Stimulated activated CD8-positive, alpha-beta memory T cell treated with anti-CD3 and anti-CD28 coated beads, Interleukin-4, amount 100 ng/mL, for 48 hours (primary cell): ENCODE measurements around the gene ABHD12.
"Not testable (repeated sequence)": the region's sequence is repeated elsewhere in the genome, so short reads cannot be mapped to it uniquely, and the experiment has no call there.

Source experiments
- DNase-seq: peaks from one replicate; pipeline ENCODE4 v3.0.0-alpha.2; 2020

The ABHD12 gene

DNA sequence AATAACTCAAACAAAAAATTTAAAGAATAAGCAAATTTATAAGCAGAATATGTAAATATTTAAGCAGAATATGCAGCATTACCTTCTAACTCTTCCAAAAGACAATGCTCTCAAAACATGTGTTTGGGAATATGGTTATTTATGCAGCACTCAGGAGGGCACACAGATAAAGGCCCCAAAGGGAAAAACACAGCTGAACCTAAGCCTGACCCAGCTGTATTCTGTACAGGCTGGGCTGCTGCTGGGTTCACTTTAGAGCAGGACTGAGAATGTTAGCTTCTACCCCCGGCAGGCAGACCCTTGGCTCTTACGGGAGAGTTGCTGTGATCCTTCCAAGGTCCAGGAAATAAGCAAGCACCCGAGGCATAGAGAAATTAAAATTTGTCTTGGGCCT, 37.3 kb downstream of the ABHD12 start:
- DNase-seq: no peak

DNA sequence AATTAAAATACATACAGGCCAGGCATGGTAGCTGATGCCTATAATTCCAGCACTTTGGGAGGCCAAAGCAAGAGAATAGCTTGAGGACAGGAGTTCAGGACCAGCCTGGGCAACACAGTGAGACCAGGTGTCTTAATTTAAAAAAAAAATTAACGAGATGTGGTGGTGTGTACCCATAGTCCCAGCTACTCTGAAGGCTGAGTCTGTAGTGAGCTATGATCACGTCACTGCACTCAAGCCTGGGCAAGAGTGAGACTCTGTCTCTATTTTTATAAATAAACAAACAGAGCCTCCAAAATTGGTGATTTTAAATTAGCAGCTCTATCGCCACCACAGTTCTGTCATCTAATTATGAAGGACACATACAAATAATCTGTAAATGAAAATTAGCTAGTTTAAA, 37.9 kb downstream of the ABHD12 start:
- no peak for DNase-seq

DNA sequence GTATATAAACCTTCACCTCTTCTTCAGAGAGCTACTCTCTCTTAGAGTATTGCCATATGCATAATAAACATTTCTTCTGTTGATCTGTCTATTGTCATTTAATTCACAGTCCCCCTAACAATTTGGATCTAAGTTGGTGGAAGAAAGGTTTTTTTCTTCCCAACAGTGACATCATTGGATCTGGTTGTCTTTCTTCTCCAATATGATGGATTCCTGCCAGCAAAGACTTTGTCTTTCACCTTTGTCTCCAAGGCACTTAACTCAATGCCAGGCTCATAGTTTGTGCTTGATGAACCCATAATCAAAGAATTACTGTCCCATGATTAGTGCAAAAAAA, 39.6 kb downstream of the ABHD12 start:
- DNase-seq: no peak

DNA sequence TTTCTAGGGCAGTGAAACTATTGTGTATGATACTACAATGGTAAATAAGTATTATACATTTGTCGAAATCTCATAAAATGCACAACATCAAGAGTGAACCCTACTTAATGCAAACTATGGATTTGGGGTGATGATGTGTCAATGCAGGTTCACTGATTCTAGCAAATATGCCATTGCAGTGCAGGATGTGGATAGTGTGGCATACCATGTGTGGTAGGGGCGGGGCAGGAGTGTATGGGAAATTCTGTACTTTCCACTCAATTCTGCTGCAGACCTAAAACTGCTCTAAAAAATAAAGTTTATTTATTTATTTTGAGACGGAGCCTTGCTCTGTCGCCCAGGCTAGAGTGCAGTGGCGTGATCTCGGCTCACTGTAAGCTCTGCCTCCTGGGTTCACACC, 44.3 kb downstream of the ABHD12 start:
- no peak for DNase-seq

DNA sequence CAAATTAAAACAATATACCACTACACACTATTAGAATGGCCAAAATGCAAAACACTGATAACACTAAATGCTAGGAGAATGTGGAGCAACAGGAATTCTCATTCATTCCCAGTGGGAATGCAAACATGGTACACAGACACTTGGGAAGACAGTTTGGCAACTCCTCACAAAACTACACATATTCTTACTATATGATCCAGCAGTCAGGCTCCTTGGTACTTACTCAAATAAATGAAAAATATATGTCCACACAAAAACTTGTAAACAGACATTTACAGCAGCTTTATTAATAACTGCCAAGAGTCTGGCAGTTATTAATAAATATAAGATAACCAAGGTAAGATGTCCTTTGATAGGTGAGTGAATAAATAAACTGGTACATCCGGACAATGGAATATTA, 44.9 kb downstream of the ABHD12 start:
- DNase-seq: no peak

DNA sequence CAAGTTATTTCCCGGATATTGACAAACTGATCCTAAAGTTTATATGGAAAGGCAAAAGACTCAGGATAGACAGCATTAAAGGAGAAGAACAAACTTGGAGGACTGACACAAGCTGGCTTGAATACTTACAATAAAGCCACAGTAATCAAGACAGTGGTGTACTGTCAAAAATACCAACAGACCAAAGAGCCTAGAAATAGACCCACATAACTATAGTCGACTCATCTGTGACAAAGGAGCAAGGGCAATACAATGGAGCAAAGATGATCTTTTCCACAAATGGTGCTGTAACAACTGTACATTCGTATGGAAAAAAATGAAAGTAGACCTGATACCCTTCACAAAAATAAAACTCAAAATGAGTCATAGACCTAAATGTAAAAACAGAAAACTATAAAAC, 46.0 kb downstream of the ABHD12 start:
- no peak for DNase-seq

DNA sequence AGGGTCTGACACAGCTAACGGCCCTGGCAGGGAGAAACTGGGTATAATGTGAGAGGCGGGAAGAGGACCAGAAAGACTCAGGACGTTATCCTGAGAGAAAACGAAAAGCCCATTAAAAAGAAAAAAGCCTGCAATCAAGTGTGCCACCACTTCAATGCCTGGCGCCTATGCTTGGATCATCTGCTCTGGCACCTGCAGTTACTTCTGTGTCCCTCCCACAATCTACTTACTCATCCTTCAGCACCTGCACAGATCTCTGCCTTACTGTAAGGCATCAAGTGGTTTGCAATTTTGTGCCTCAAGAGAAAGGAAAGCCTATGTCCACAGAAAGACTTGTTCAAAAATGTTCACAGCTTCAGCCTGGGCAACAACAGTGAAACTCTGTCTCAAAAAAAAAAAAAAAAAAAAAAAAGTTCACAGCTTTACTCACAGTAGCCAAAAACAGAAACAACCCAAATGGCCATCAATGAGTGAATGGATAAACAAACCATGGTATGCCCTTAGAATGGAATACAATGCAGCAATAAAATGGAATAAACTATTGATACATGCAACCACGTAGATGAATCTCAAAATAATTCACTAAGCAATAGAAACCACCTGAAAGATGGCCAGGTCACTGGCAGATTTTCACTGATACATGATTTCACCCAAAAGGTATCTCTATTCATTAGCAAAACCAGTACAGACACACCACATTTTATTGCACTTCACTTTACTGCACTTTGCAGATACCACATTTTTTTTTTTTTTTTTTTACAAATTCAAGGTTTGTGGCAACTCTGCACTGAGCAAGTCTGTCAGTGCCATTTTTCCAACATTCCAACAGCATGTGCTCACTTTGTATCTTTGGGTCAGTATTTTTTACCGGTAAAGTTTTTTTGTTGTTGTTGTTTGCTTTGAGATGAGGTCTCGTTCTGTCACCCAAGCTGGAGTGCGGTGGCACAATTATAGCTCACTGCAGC, 48.6 kb downstream of the ABHD12 start:
- no peak for DNase-seq

DNA sequence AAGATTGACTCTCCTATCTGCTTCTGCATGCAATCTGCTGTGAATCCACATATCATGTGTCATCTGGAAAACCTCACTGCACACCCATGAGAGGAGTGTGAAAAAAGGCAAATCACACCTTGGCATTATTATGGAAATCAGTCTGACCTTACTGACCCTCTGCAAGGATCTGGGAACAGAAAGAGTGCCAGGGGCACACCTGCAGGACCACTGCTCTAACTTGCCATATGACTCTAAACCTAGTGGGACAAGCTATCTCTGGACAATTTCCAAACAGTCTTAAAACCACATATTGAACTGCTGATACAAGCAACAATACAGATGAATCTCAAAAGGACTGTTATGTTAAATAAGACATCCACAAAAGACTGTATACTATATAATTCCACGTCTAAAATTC, 50.3 kb downstream of the ABHD12 start:
- no peak for DNase-seq

DNA sequence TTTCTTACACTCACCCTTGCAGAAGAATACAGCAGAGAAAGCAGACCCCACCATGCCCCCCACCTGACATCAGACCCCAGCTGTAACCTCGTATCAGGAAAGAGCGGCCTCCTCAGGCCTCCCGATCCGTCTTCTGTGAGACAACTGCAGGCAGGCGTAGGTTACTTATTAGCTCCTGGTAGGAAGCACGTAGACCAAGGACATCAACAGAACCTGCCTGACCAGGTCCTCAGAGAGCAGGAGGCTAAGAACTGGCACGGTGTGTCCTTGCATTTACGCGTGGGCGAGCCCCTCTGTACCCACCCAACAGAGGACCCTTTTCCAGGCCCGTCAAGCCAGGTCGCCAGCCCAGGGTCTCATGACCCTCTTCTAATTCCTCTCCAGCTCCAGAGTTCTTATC, 51.0 kb downstream of the ABHD12 start:
- no peak for DNase-seq

DNA sequence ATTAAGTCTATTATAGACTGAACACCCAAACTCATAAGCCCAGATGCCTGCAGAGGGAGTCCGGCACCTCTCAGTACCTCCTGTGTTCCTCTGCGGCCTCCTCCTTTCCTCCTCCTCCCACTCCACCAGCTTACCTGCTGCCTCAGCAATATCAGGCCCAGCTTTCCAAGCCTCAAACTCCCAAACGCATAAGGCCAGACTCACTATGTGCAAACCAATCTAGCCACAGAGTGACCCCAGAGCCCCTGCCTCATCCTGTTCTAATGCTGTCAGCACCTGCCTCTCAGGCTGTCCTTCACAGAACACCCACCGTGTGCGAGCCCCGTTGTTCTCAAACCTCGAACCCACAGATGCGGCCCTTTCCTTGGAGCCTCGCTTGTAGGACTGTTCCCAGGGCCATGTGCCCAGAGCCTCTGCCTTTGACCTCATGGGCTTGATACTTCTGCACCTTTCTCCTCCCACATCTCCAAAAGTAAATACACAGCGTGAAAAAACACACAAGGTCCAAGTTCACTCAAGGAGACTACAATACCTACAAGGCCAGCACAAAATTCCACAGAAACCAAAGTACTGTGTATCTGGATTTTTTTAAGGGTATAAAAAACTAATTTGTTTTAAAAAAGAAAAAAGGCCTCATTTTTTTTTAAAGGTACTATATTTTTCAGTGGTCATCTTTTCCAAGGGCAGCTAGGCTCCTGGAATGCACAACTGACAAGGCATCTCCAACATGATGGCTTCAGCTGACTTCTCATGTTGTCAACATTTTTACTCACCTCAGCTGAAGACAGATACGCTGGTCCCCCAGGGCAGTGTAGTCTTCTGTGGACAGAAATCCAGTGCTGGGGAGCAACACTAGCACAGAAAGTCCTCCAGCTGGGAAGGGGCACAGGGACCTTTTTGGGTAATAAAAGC, 52.3 kb downstream of the ABHD12 start:
- DNase-seq: no peak

DNA sequence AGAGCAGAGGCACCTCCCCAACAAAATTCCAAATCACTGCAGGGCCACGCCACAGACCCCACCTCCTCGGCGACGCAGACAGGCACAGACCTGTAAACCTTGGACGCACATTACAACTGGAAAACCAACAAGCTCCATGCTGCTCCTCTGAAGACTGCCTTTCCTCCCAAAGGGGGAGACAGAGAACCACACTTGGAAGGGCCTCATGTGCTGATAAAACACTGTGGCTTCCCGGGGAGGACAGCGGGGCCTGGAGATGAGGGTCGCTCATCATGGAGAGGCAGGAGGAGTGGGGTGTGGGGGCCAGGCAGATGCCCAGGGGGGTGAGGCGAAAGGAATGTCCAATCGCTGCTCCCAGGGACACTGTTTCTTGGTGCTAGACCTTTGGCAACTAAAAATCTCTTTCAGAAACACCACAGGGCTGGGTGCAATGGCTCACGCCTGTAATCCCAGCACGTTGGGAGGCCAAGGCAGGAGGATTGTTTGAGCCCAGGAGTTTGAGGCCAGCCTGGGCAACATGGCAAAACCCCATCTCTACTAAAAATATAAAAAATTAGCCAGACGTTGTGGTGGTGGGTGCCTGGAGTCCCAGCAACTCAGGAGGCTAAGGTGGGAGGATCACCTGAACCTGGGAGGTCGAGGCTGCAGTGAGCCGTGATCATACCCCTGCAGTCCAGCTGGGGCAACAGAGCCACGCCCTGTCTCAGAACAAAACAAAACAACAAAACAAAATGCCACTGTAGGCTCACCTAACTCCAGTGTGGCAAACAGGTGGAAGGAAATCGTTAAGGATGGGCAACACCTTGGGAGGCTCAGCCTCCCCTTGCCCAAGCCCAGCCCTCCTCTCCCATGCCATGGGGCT, 53.8 kb downstream of the ABHD12 start:
- DNase-seq: no peak

DNA sequence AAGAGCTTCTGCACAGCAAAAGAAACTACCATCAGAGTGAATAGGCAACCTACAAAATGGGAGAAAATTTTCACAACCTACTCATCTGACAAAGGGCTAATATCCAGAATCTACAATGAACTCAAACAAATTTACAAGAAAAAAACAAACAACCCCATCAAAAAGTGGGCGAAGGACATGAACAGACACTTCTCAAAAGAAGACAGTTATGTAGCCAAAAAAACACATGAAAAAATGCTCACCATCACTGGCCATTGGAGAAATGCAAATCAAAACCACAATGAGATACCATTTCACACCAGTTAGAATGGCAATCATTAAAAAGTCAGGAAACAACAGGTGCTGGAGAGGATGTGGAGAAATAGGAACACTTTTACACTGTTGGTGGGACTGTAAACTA, 55.7 kb downstream of the ABHD12 start:
- DNase-seq: not testable (repeated sequence)

DNA sequence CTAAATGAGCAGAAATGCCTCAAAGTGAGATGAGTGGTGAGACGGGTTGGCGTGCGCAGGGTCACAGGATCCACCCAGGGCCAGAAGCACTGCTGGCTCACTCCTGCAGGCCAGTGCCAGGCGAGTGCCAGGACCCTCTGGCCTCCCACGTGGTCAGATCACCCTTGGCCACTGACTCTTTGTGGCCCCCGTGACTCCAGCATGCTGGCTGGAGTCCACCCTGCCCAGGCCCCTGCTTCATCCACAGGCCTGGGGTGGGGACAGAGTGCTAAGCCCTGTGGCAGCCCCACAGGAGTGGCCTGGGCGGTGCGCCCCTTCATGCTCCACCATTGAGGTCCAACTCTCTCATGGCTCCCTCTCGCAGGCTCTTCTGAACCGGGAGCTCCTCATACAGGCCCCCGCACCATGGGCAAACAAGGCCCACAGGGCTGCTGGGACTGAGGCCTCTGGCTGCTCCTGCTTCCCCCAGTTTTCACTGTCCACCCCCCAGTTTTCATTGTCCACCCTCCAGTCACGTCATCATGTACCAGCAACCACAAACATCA, 61.6 kb downstream of the ABHD12 start:
- no peak for DNase-seq

DNA sequence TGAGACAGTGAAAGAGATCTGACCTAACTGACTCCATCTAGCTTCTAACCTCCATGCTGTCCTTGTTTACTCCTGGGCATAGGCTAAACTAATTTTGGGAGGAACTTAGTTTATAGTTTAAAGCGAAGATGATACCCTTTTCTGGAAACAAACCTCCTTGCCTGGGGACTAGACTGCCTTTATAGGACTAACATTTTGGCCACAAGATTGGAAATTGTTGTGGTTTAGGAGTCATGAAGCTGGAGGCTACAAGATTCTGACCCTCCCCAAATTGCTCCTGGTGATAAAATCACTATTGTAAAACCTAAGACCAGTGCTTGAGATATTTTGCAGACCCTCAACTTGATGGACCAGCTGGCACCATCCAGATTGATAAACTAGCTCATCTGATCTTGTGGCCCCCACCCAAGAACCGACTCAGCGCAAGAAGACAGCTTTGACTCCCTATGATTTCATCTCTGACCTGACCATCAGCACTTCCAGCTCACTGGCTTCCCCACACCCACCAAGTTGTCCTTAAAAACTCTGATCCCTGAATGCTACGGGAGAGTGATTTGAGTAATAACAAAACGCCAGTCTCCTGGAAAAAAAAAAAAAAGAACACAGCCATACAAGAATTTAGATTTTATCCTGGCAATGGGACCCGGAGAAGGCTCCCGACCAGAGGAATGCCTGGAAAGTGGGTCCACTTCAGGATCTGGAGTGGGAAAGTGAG, 63.0 kb downstream of the ABHD12 start:
- DNase-seq: no peak

DNA sequence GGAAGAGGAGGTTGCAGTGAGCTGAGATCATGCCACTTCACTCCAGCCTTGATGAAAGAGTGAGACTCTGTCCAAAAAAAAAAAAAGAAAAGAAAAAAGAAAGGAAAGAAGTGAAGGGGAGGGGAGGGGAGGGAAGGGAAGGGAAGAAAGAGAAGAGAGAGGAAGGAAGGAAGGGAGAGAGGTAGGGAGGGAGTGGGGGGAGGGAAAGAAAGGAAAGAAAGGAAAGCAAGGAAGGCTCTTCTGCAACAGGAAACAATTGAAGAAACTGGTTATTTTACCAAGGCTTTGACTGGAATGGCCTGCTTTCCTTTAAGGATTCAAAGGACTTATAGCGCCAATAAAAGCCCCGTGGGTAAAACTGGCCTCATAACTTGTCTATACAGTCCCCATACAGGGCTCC, 64.6 kb downstream of the ABHD12 start:
- no peak for DNase-seq

DNA sequence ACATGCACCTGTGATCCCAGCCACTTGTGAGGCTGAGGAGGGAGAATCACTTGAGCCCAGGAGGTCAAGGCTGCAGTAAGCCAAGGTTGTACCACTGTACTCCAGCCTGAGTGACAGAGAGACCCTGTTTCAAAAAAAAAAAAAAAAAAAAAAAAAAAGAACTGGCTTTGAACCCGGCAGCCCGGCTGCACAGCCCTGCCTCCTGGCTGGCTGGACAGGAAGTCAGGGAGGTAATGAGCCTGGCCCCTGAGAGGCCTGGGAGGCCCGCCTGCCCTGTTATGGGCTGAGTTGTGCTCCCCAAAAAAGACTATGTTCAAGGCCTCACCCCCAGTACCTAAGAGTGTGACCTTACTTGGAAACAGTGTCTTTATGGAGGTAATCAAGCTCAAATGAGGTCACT, 65.6 kb downstream of the ABHD12 start:
- DNase-seq: no peak

DNA sequence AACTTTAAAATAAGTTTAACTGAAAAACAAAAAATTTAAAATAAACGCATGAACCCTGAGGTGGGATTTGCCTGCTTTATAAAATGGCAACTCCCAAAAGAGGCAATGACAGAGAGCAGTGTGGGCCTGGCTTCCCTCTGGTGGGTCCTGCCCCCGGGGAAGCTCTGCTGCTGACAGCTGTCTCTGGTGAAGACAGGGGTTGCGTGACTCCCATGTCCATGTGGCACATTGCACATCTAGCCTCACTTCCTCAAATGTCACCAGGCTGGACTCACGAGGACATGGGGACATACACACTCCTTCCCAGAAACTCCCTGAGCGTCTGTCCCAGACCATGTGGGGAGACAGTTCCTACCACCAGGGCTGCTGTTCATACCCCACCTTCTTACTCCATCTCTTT, 66.2 kb downstream of the ABHD12 start:
- DNase-seq: no peak

DNA sequence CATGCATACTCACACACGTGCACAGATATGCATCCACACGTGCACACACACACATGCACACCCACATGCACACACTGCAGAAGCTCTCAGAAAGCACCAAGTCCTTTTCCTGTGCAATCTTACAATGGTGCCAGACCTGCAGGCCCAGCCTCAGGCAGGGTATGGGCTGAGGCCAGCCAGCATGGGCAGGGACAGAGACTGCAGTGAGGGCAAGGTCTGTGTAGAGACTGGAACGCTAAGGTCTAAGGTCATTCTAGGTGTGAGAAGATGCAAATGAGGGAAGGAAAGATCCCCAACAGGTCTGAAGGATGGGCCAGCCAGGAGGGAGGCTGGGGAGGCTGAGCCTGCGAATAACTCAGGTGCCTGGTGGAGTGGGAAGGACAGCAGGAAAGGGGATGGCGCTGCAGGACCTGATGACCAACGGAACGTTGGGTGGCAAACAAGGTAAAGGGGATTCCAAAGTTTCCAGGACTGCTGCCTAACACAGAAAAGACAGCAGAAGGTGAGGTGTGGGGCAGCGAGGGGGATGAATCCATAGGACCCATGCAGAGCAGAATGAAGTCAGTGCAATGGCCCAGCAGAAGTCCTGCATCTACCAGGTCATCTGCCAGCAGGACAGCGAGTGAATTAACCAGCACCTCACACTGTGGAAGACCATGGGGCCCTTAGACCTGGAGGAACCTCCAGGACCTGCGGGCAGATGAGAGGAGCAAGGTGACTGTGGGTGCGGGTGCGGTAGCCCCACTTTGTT, 67.0 kb downstream of the ABHD12 start:
- DNase-seq: no peak

DNA sequence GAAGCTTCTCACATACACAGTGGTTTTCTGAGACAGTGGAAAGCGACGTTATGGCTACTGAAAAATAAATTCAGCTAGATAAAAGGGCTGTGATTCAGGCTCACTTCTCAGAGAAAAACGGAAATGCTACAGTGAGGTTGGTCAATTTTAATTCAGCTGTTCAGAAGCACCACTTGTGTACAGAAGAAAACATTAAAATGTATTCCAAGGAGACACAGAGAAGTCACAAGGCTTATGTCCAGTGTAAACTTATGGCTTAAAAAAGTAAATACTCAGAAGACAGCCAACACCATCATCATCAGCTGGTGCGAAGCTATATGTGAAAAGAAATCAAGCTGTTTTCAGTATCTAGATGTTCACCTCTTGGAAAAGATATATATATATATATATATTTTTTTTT, 68.6 kb downstream of the ABHD12 start:
- no peak for DNase-seq

DNA sequence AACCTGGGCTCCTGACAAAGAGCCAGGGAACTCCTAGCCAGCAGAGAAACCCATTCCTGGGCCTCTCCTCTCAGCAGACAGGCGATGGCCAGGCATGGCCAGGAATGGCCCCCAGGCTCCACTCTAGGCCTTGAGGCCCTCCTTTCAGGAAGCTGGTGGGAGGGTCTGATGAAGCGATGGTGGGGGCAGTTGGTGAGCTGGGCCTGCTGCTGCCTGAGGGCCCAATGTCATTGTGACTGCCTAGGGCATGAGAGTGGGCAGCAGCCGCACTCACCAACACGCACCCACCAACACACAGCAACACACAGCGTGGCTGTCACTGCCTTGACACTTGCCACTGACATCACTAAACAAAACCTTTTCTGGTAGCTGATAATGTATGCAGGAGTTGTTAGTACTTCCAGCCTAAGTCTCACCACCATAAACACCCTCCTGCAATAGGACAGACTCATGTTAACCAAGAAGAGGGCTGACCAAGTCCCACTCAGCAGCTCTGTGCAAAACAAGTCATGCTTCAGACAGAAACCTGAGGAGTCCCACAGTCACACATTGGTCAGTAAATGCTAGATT, 69.3 kb downstream of the ABHD12 start:
- no peak for DNase-seq
